ENCODE measurements around the gene PDE4B. TPM values are rescaled to one million over a fixed set of nuclear protein-coding genes. Genes with fewer than 3 reads are reported as not detected.

PDE4B gene
- total RNA-seq, 1 donor from 2014 or later, result 0.57 TPM

- no peak overlapping the region for H3K27ac Mint-ChIP-seq (ENCODE audit: unreplicated experiment)
- H3K27me3 Mint-ChIP-seq (ENCODE audit: low read depth), result no peaks in the 10 kb centered on the region
- H3K36me3 Mint-ChIP-seq (ENCODE audit: low read depth), result no peaks in the 10 kb centered on the region
- H3K9me3 Mint-ChIP-seq (ENCODE audit: low read depth), result no peaks in the 10 kb centered on the region
- no peak overlapping the region for H3K4me3 Mint-ChIP-seq (ENCODE audit: unreplicated experiment)
- DNase-seq (ENCODE audit: low spot score), result no peak
- TF ChIP-seq CTCF (IDR thresholded peaks at IDR 0.05), result no peak
- peaks cover 47% of the 10 kb centered on the region for H3K4me1 Mint-ChIP-seq (ENCODE audit: low read depth)
Measured at GRCh38 chr1:66355756-66356155, 563.1 kb downstream of the PDE4B start.

- H3K4me1 Mint-ChIP-seq (ENCODE audit: low read depth), result peaks cover 45% of the 10 kb centered on the region
- no peak overlapping the region for H3K27ac Mint-ChIP-seq (ENCODE audit: unreplicated experiment)
- no peak overlapping the region for H3K4me3 Mint-ChIP-seq (ENCODE audit: unreplicated experiment)
- no peaks in the 10 kb centered on the region for H3K36me3 Mint-ChIP-seq (ENCODE audit: low read depth)
- no peak for TF ChIP-seq CTCF (IDR thresholded peaks at IDR 0.05)
- no peaks in the 10 kb centered on the region for H3K9me3 Mint-ChIP-seq (ENCODE audit: low read depth)
- no peak for DNase-seq (ENCODE audit: low spot score)
- H3K27me3 Mint-ChIP-seq (ENCODE audit: low read depth), result no peaks in the 10 kb centered on the region
Measured at GRCh38 chr1:66356605-66357004, 563.9 kb downstream of the PDE4B start.

- DNase-seq (ENCODE audit: low spot score), result no peak
- H3K4me1 Mint-ChIP-seq (ENCODE audit: low read depth), result peaks cover 45% of the 10 kb centered on the region
- H3K27me3 Mint-ChIP-seq (ENCODE audit: low read depth), result no peaks in the 10 kb centered on the region
- no peak overlapping the region for H3K27ac Mint-ChIP-seq (ENCODE audit: unreplicated experiment)
- no peak for TF ChIP-seq CTCF (IDR thresholded peaks at IDR 0.05)
- H3K9me3 Mint-ChIP-seq (ENCODE audit: low read depth), result no peaks in the 10 kb centered on the region
- no peaks in the 10 kb centered on the region for H3K36me3 Mint-ChIP-seq (ENCODE audit: low read depth)
- H3K4me3 Mint-ChIP-seq (ENCODE audit: unreplicated experiment), result no peak overlapping the region
Measured at GRCh38 chr1:66357021-66357420, 564.3 kb downstream of the PDE4B start.

- H3K4me1 Mint-ChIP-seq (ENCODE audit: low read depth), result peaks cover 42% of the 10 kb centered on the region
- TF ChIP-seq CTCF (IDR thresholded peaks at IDR 0.05), result no peak
- no peak overlapping the region for H3K4me3 Mint-ChIP-seq (ENCODE audit: unreplicated experiment)
- no peak overlapping the region for H3K27ac Mint-ChIP-seq (ENCODE audit: unreplicated experiment)
- no peaks in the 10 kb centered on the region for H3K9me3 Mint-ChIP-seq (ENCODE audit: low read depth)
- H3K27me3 Mint-ChIP-seq (ENCODE audit: low read depth), result no peaks in the 10 kb centered on the region
- DNase-seq (ENCODE audit: low spot score), result no peak
- peaks cover 3% of the 10 kb centered on the region for H3K36me3 Mint-ChIP-seq (ENCODE audit: low read depth)
Measured at GRCh38 chr1:66357478-66358197, 564.9 kb downstream of the PDE4B start.

- Mint-ChIP-seq H3K9me3 (ENCODE audit: low read depth) (no peaks in the 10 kb centered on the region), H3K27me3 (ENCODE audit: low read depth) (no peaks in the 10 kb centered on the region), H3K36me3 (ENCODE audit: low read depth) (peaks cover 3% of the 10 kb centered on the region), H3K4me3 (ENCODE audit: unreplicated experiment) (no peak overlapping the region), H3K27ac (ENCODE audit: unreplicated experiment) (no peak overlapping the region), H3K4me1 (ENCODE audit: low read depth) (peaks cover 27% of the 10 kb centered on the region)
- TF ChIP-seq CTCF (IDR thresholded peaks at IDR 0.05), result no peak
- no peak for DNase-seq (ENCODE audit: low spot score)
Measured at GRCh38 chr1:66359269-66359668, 566.6 kb downstream of the PDE4B start.
